GM18858 (cell line): Measurements from ENCODE around the gene MUSTN1.

Source experiments
- ATAC-seq: cut with Tn5 transposase; IDR thresholded peaks from one replicate; pipeline ENCODE4 v1.9.1; 2021; ENCODE audit not compliant: unreplicated experiment

Gene MUSTN1

GRCh38 chr3:52836471-52836845 lies 1.6 kb upstream of the MUSTN1 start:
- ATAC-seq: no peak

DNA sequence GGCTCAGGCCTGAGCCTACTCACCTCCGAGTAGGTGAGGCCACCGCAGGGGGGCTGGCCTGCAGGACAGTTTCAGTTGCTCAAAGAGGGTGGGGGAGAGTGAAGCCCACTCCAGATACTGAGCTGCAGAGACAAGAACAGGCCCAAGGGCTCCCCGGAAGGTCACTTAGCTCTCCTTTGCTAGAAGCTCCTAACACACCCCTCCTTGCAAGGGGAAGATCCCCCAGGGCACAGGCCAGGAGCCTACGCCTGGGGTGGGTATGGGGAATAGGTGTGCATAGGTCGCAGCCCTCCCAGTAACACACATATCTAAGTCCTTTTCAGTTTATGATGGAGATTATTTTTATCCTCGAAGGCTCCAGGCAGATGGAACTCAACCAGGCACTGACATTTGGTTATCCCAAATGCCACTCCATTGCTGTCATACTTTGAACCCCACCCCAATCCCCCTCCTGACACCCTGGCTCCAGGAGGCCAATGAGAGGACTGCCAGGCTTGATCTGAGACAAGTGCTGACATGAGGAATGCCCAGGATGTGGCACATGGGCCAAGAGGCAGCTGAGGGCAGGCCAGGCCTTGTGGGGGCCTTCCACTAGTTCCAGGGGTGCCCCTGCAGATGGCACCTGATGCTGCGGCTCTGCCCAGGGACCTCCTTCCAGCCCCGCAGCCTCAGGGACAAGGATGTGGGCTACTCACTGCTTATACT lies 1.1 kb upstream of the MUSTN1 start:
- ATAC-seq: no peak

DNA sequence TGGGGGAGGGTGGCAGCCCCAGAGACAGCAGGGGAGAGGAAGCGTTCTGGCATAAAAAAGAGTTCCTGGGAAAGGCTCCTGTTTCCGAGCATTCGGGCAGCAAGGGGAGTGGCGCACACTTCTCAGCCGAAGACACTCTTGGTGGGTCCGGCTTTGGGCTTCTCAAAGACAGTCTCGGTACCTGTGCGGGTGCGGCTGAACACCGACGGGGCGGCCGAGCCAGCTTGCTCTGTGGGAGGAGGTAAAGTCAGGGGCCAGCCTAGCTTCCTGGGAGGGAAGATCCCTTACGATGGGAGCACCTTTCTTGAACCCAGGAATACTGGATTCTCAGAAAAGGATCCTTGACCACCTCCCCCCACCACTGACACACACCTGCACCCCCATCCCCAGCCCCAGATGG lies 1.6 kb downstream of the MUSTN1 start:
- no peak for ATAC-seq

DNA sequence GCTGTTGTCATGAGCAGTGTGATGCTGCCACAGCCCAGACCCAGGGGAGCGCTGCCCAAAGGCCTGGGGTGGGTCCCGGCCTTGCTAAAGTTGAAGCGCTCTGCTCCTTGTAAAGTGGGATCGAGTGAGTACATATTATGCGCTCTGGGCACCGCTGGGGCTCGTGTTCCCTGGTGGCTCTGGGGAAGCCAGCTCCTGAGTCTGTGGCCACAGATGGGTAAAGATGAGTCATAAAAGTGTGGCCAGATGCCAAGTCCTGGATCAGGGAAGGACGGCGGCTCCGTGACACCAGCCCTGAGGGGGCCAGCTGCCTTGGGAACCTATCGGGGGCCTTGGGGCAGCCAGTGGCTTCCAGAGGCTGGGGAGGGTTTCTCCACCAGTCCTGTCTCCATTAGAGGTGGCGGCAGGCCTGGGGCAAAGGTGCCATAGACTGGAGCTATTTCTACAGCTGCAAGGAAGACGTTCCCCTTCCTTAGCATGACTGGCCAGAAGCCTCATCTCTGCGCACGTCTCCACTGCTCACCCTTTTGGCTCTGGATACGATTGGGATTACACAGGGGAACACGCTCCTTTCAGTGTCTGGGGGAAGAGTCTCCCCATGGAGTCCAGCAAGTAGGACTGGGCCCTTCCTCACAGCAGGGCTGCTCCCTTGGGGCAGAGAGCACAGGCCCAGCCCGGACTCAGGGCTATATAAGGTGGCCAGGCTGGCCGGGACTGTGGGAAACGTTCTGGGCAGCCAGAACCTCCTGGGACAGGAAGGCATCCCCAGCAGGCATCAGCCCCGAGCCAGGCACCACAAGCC lies 3.1 kb downstream of the MUSTN1 start:
- no peak for ATAC-seq

DNA sequence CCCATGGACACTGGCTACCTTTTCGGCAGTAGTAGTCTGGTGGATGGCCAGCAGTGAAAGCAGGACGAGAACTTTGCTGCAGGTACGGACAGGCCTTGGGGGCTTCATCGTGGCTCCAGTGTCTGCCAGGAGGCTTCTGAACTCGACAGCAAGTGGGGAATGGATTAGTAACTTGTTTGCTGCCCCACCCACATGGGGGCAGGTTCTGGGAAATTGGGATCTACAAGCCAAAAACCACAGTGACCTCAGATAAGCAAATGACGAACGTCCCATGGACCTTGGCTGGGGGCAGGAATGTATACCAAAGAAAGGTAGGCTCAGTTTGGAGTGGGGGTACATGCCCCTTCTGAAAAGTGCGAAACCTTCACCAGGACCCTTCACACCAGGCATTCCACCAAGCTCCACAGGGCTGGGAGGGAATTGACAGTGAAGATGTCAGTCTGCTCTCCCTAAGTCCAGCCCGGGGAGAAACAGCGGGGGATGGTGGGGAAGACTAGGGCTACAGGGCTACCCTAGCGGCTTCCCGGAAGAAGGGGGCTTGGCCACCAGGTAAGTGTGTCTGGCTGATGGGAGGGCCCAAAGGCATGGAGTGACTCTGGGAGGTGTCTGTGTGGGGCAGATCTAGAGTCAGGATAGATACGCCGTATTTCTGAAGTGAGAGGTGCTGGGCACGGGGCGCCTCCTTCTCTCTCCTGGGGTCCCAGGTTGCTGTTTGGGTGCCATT lies 4.1 kb downstream of the MUSTN1 start, which contains the start of gene ITIH4:
TSS of gene ITIH4 (minus strand) at position 138 of the 724 bp plus-strand sequence. CDS start at position 108, 30 bp downstream.
- no peak for ATAC-seq

- ATAC-seq: no peak
Observed at GRCh38 chr3:52829906-52830463, 4.8 kb downstream of the MUSTN1 start.

DNA sequence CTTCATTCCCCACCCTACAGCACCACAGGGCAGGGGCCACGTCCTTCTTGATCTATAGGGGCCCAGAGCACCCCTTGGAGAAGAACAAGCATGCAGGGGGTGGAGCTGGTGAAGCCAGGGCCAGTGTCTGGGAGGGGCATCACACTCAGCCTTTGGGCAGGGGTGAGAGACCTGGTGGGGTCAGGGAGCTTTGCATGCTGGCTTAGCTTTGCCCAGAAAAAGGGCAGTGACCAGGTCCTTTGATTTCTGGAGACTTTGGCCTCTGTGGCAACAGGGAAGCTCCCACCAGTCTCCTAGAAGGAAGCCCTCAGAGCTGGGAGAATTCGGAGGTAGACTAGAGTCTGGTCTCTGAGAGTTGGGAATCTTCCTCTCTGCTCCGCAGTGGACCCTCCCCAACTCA lies 5.3 kb downstream of the MUSTN1 start:
- no peak for ATAC-seq

DNA sequence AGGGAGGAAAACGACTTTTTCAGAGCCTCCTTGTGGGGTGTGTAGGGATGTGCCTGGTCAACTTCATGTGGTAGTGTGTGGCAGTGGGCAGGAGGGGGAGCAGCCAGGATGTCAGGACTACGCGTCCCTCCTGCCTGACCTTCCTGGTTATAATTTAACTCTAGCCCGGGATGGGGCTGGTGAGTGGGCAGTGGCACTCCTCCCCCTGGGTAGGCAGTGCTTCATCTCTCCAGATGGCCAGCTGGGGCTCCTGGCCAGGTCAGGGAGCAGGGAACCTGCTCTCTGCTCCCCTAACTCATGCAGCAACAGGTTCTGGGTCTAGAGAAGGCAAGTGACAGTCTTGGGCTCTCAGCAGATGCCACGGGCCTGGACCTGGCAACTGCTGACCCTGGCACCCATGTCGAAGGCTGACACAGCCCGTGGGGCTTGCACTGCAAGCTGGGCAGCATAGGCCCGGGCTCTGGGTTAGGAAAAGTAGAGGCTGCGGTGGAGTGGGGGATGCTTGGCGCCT lies 6.9 kb downstream of the MUSTN1 start:
- no peak for ATAC-seq

DNA sequence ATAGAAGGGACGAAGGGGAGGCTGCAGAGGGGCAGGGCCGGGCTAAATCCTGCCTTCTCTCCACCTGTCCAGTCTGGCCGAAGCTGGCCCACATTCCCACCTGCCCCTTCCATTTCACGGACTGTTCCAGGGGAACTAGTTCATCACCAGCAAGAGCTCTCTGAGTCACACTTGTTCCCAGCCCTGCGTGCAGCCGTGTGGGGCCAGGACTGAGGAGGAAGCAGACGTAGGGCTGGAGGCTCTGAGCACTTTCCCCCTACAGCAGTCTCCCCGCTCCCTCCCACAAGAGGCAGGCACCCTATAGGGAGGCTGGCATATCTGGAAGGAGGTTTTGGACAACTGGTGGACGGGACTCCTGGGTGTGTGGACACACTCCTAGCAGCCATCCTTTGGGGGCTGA lies 7.4 kb downstream of the MUSTN1 start:
- no peak for ATAC-seq

GRCh38 chr3:52824037-52824436 lies 10.8 kb downstream of the MUSTN1 start:
- ATAC-seq: no peak

DNA sequence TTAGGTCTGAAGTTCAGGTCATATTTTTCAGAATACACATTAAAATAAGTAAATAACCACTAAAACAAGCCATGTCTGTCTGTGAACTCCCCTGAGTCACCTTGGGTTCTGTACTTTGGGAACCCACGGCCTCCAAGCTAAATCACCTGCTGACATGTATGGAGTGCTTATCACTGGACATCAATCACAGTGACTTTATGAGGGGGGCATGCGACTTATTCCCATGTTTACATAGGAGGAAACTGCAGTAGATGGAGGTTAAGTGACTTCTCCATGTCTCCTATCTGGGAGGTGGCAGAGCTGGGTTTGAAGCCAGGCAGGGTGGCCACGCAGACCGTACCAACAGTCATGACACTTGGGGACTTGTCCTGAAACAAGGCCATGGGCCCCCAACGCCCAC lies 12.5 kb downstream of the MUSTN1 start:
- ATAC-seq: no peak

- ATAC-seq: no peak
Observed at GRCh38 chr3:52820736-52821135, 14.1 kb downstream of the MUSTN1 start.

DNA sequence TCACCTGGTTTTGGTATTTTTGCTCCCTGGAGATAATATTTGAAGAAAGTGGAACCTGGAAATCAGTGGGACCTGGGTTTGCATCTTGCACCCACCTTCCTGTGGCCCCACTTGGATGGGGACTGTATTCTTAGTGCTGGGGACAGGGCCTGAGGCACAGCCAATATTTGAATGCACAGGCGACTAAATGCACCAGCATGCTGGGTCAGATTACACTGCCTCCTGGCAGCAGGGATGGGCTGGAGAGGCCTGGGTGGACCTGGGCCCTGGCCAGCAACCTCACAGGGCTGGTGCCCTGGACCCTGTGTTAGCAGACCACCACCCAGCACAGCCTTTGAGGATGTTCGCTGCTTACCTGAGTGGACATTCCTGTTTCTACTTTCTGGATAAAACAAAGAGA lies 14.9 kb downstream of the MUSTN1 start:
- no peak for ATAC-seq

DNA sequence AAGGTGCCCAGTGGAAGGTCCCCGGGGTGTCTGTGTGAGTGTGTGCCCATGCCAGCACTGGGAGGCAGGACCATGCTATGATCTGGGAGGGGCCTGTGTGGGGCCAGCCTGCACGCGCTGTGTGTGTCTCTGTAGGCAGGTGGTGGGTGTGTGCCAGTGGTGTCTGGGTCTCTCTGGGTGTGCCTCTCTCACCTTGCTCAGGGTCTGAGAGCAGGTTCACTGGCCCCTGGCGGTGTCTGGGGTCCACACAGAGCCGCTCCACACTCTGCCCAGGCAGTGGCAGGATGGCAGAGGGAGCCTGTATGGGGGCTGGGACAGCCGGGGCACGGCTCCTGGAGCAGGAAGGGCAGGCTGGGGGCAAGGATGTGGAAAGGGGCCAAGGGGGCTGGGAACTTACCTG lies 17.0 kb downstream of the MUSTN1 start:
- ATAC-seq: no peak

- no peak for ATAC-seq
Observed at GRCh38 chr3:52817221-52817620, 17.6 kb downstream of the MUSTN1 start.

DNA sequence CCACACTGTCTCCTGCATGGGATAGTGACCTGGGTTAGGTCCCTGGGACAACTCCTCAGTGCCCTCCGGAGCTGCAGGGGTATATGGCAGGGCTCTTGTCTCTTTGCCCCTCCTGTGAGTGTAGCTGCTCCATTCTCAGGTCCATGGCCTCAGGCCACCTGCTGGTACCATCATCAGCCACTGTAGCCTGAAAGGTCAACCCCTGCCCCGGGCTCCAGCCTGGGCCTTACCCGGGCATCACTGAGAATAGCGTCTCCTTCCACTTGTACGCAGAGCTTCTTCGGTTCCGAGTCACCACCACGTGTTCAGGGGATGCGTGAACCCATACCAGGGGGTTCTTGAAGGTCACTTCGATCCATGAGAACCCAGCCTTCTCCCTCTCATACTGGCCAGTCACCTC lies 18.2 kb downstream of the MUSTN1 start:
- no peak for ATAC-seq

DNA sequence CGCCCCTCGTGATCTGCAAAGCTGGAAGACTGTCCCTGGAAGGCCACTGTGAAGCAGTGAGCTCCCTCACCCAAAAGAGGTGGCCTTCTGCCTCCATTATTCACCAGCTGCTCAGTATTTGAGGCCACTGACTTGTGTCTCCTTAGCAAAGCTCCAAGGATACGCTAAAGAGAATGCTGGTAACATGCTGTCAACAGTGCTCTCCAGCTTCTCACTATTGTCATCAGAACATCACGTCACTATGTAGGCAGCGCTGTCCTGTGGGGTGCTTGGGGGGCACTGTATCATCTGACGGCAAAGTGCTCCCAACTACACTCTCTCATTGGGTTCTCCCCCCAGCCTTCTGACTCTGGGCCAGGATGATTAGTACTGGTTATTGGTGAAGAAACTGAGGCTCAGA lies 18.6 kb downstream of the MUSTN1 start:
- no peak for ATAC-seq

DNA sequence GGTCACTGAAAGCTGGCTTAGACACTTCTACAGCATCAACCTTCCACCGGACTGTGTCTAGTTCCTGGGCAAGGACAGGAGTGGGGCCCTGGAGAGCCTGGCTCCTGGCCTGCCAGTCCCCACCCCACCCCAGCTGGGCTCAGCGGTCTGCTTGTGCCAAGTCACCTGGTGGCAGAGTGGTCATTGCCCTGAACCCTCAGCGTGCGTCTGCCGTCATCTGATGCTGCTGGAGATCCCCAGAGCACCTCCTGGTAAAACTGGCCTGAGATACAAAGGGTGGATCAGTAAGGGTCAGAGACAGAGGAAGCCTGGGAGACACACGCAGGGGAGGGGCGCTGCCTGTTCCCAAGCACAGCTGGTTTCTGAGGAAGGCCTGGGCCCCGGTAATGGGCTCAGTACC lies 21.0 kb downstream of the MUSTN1 start:
- no peak for ATAC-seq

GRCh38 chr3:52811452-52812011 lies 23.3 kb downstream of the MUSTN1 start:
- ATAC-seq: no peak

- no peak for ATAC-seq
Observed at GRCh38 chr3:52810923-52811322, 23.9 kb downstream of the MUSTN1 start.
